GM18511 (cell line): ENCODE measurements around the gene ZDHHC7.

Source experiments
- ATAC-seq: cut with Tn5 transposase; IDR thresholded peaks from one replicate; pipeline ENCODE4 v1.9.1; 2021; ENCODE audit warnings: mild to moderate bottlenecking, moderate library complexity; ENCODE audit not compliant: unreplicated experiment

Gene ZDHHC7

GRCh38 chr16:84925092-84925772, 86.1 kb downstream of the ZDHHC7 start:
- ATAC-seq = no peak

GRCh38 chr16:84924331-84925091, 86.8 kb downstream of the ZDHHC7 start:
- ATAC-seq = no peak
